B cell (primary cell): ENCODE data around the gene SDSL. TPM values are rescaled to one million over a fixed set of nuclear protein-coding genes. Genes with fewer than 3 reads are reported as not detected.

Source experiments
- ATAC-seq: fragments of 200-7000 bp; cut with Tn5 transposase; one replicate; pipeline ENCODE4 v1.10.0; 2021; ENCODE audit warnings: low read depth, mild to moderate bottlenecking, moderate number of reproducible peaks, moderate library complexity
- CTCF ChIA-PET: fragments of 350-600 bp; sonication (Branson Sonifier 250); formaldehyde crosslinking; loops from one replicate; lab custom pipeline; 2021; ENCODE audit warnings: antibody characterized with exemption, inconsistent platforms; lab: Charles Lee
- POLR2A ChIA-PET: fragments of 350-600 bp; sonication (Branson Sonifier 250); formaldehyde crosslinking; loops from one replicate; lab custom pipeline; 2021; ENCODE audit warnings: antibody characterized with exemption; lab: Charles Lee
- DNase-seq: peaks from one replicate; pipeline ENCODE4 v3.0.0; 2013
- H2AFZ ChIP-seq: 2 replicates; pipeline ENCODE4 v1.6.1; 2012; ENCODE audit warnings: mild to moderate bottlenecking, low read depth, low read length; ENCODE audit not compliant: insufficient read depth, poor library complexity, severe bottlenecking
- H3K27ac ChIP-seq, 2 donors: 1 replicate in 1 of 2; 2 replicates in 1 of 2; pipeline ENCODE4 v1.5.1; 2012 to 2013; ENCODE audit warnings: low read length in 2 of 2, mild to moderate bottlenecking in 2 of 2, moderate library complexity in 1 of 2
- H3K27me3 ChIP-seq, 4 experiments: fragments of 200-600 bp in 1 of 4; sonication (generic) in 1 of 4; replicated peaks in 1 of 4; 1 replicate in 2 of 4; 2 replicates in 2 of 4; pipeline versions ENCODE4 v1.6.1 to v1.7.0; 2013 to 2016; ENCODE audit warnings: low read length in 3 of 4, mild to moderate bottlenecking in 2 of 4, mixed read lengths in 1 of 4, moderate library complexity in 1 of 4; ENCODE audit not compliant: insufficient read depth in 4 of 4, control insufficient read depth in 3 of 4; ENCODE audit errors: control extremely low read depth in 1 of 4
- H3K36me3 ChIP-seq, 2 experiments: replicated peaks in 1 of 2; 1 replicate in 1 of 2; 2 replicates in 1 of 2; pipeline versions ENCODE4 v1.6.1 to v1.7.1; 2013; ENCODE audit warnings: low read length in 1 of 2; ENCODE audit not compliant: insufficient read depth in 2 of 2, control insufficient read depth in 1 of 2; ENCODE audit errors: control extremely low read depth in 1 of 2, extremely low read depth in 1 of 2
- H3K4me1 ChIP-seq, 2 donors: fragments of 200-600 bp in 1 of 2; sonication (generic) in 1 of 2; 1 replicate in 1 of 2; 2 replicates in 1 of 2; pipeline versions ENCODE4 v1.5.1 to v1.6.1; 2013 to 2017; ENCODE audit warnings: low read length in 2 of 2; ENCODE audit not compliant: control insufficient read depth in 2 of 2, insufficient read depth in 2 of 2
- H3K4me2 ChIP-seq: replicated peaks from 2 replicates; pipeline ENCODE3; 2012; ENCODE audit warnings: mild to moderate bottlenecking, low read depth, low read length; ENCODE audit not compliant: poor library complexity, severe bottlenecking
- H3K4me3 ChIP-seq, 5 experiments: fragments of 200-600 bp in 1 of 5; sonication (generic) in 1 of 5; 1 replicate in 3 of 5; 2 replicates in 2 of 5; pipeline versions ENCODE4 v1.5.1 to v1.7.0; 2011 to 2016; ENCODE audit warnings: low read length in 4 of 5, mild to moderate bottlenecking in 4 of 5, low read depth in 2 of 5, control low read depth in 1 of 5, moderate library complexity in 1 of 5; ENCODE audit not compliant: insufficient read depth in 1 of 5; ENCODE audit errors: control extremely low read depth in 1 of 5, extremely low read depth in 1 of 5
- H3K79me2 ChIP-seq: fragments of 200-600 bp; sonication (generic); one replicate; pipeline ENCODE4 v1.6.0; 2016; ENCODE audit warnings: low read length; ENCODE audit not compliant: control insufficient read depth, insufficient read depth
- H3K9ac ChIP-seq: fragments of 200-600 bp; sonication (generic); 2 replicates; pipeline ENCODE4 v1.6.1; 2017; ENCODE audit warnings: mild to moderate bottlenecking, low read length, moderate library complexity
- H3K9me3 ChIP-seq, 3 donors: one replicate each; pipeline versions ENCODE4 v1.6.1 to v1.7.1; 2013; ENCODE audit warnings: low read length in 2 of 3; ENCODE audit not compliant: control insufficient read depth in 2 of 3, insufficient read depth in 1 of 3; ENCODE audit errors: control extremely low read depth in 1 of 3
- H4K20me1 ChIP-seq: 2 replicates; pipeline ENCODE4 v1.6.0; 2012; ENCODE audit warnings: mild to moderate bottlenecking, low read length; ENCODE audit not compliant: insufficient read depth, control insufficient read depth, poor library complexity, severe bottlenecking
- H3K27ac Mint-ChIP-seq: one replicate; pipeline ENCODE4 v1.8.0; 2021; ENCODE audit warnings: mixed read lengths
- H3K27me3 Mint-ChIP-seq: one replicate; pipeline ENCODE4 v1.8.0; 2021; ENCODE audit warnings: mixed read lengths
- H3K4me1 Mint-ChIP-seq: one replicate; pipeline ENCODE4 v1.8.0; 2021; ENCODE audit warnings: mixed read lengths
- H3K4me3 Mint-ChIP-seq: one replicate; pipeline ENCODE4 v1.8.0; 2021; ENCODE audit warnings: mixed read lengths
- H3K9me3 Mint-ChIP-seq: one replicate; pipeline ENCODE4 v1.8.0; 2022; ENCODE audit warnings: mixed read lengths; ENCODE audit not compliant: insufficient read depth
- EZH2 ChIP-seq: IDR thresholded peaks from 2 replicates; pipeline ENCODE4 v1.6.1; 2012; ENCODE audit warnings: borderline replicate concordance, low read depth, mild to moderate bottlenecking, moderate library complexity, low read length; ENCODE audit not compliant: insufficient read depth, poor library complexity, severe bottlenecking
- WGBS: methylation state at CpG from one replicate; pipeline ENCODE4 v1.1.5; 2013; ENCODE audit warnings: missing lambda C conversion rate; ENCODE audit not compliant: insufficient coverage; 5-methylcytosine and 5-hydroxymethylcytosine counted together
- intact Hi-C: fragments of 100-400 bp; cut with micrococcal nuclease; formaldehyde crosslinking; loops from one replicate; pipeline ENCODE4 v1.10.0; 2022
- polyA plus RNA-seq: library from polyadenylated mRNA; depleted of rRNA; stranded (reverse); fragments of >200 nt; gene quantifications from 2 replicates; pipeline ENCODE4 v1.2.3, GENCODE V29; 2012
- total RNA-seq, 2 donors: library from RNA; stranded (reverse); fragments of 120-200 nt in 1 of 2; gene quantifications; 1 replicate in 1 of 2; 2 replicates in 1 of 2; pipeline versions ENCODE4 v1.2.3 to v1.2.4, GENCODE V29; 2013 to 2022
- TF ChIP-seq, protein P1 (sequence below): fragments of 200-600 bp; IDR thresholded peaks from one replicate; pipeline ENCODE4 v1.8.0; 2022; ENCODE audit warnings: antibody characterized with exemption, mild to moderate bottlenecking

Gene SDSL
- total and polyA plus RNA-seq, 2 donors (not counting 1 experiment from before 2014, with no cell fraction given), result 0.15 to 0.64 TPM

GRCh38 chr12:113435367-113435766, 13.2 kb downstream of the SDSL start:
- H3K27me3 Mint-ChIP-seq, result peaks cover 17% of the 10 kb centered on the region
- no peak for TF ChIP-seq EZH2
- TF ChIP-seq, protein P1, sequence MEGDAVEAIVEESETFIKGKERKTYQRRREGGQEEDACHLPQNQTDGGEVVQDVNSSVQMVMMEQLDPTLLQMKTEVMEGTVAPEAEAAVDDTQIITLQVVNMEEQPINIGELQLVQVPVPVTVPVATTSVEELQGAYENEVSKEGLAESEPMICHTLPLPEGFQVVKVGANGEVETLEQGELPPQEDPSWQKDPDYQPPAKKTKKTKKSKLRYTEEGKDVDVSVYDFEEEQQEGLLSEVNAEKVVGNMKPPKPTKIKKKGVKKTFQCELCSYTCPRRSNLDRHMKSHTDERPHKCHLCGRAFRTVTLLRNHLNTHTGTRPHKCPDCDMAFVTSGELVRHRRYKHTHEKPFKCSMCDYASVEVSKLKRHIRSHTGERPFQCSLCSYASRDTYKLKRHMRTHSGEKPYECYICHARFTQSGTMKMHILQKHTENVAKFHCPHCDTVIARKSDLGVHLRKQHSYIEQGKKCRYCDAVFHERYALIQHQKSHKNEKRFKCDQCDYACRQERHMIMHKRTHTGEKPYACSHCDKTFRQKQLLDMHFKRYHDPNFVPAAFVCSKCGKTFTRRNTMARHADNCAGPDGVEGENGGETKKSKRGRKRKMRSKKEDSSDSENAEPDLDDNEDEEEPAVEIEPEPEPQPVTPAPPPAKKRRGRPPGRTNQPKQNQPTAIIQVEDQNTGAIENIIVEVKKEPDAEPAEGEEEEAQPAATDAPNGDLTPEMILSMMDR, result no peak
- Histone ChIP-seq H3K27me3 (peaks cover 0 to 15% (median 7%) of the 10 kb centered on the region in 4 experiments), H2AFZ (no peak overlapping the region), H3K9ac (no peak overlapping the region), H3K27ac (no peak overlapping the region), H3K4me2 (no peak overlapping the region), H4K20me1 (no peaks in the 10 kb centered on the region), H3K4me1 (no peaks in the 10 kb centered on the region), H3K36me3 (no peaks in the 10 kb centered on the region), H3K4me3 (no peak overlapping the region), H3K9me3 (peaks cover 0 to 2% (median 0%) of the 10 kb centered on the region in 3 donors), H3K79me2 (no peaks in the 10 kb centered on the region)
- peaks cover 2% of the 10 kb centered on the region for H3K9me3 Mint-ChIP-seq
- no peaks in the 10 kb centered on the region for H3K4me1 Mint-ChIP-seq
- ATAC-seq (no peak), DNase-seq (no peak)
- H3K27ac Mint-ChIP-seq, result no peak overlapping the region
- 94% methylated on average over 3 of the region's 5 CpGs for WGBS
- POLR2A ChIA-PET, result no interaction called here
- H3K4me3 Mint-ChIP-seq, result no peak overlapping the region
- CTCF ChIA-PET, result no interaction called here
- intact Hi-C loops, result no loop called here

GRCh38 chr12:113436586-113436985, 14.4 kb downstream of the SDSL start:
- Histone ChIP-seq H3K4me2 (no peak overlapping the region), H3K27me3 (peaks cover 0 to 14% (median 7%) of the 10 kb centered on the region in 4 experiments), H3K27ac (no peak overlapping the region), H3K9me3 (no peaks in the 10 kb centered on the region), H4K20me1 (no peaks in the 10 kb centered on the region), H3K36me3 (no peaks in the 10 kb centered on the region), H2AFZ (no peak overlapping the region), H3K79me2 (no peaks in the 10 kb centered on the region), H3K9ac (no peak overlapping the region), H3K4me3 (no peak overlapping the region), H3K4me1 (no peaks in the 10 kb centered on the region)
- Mint-ChIP-seq H3K27me3 (peaks cover 8% of the 10 kb centered on the region), H3K27ac (no peak overlapping the region), H3K4me1 (no peaks in the 10 kb centered on the region), H3K9me3 (no peaks in the 10 kb centered on the region), H3K4me3 (no peak overlapping the region)
- TF ChIP-seq EZH2, result no peak
- TF ChIP-seq, protein P1, result no peak
- no peak for DNase-seq
- no peak for ATAC-seq
- ChIA-PET CTCF (no interaction called here), POLR2A (no interaction called here)
- intact Hi-C loops, result no loop called here
- 91% methylated on average over 6 of the region's 6 CpGs for WGBS
